ENCODE results near the gene TMEM185B. TPM values are rescaled to one million over a fixed set of nuclear protein-coding genes. Genes with fewer than 3 reads are reported as not detected.

The TMEM185B gene
- total RNA-seq, 2 donors from 2014 or later, result 16.0 to 22.7 TPM

DNA sequence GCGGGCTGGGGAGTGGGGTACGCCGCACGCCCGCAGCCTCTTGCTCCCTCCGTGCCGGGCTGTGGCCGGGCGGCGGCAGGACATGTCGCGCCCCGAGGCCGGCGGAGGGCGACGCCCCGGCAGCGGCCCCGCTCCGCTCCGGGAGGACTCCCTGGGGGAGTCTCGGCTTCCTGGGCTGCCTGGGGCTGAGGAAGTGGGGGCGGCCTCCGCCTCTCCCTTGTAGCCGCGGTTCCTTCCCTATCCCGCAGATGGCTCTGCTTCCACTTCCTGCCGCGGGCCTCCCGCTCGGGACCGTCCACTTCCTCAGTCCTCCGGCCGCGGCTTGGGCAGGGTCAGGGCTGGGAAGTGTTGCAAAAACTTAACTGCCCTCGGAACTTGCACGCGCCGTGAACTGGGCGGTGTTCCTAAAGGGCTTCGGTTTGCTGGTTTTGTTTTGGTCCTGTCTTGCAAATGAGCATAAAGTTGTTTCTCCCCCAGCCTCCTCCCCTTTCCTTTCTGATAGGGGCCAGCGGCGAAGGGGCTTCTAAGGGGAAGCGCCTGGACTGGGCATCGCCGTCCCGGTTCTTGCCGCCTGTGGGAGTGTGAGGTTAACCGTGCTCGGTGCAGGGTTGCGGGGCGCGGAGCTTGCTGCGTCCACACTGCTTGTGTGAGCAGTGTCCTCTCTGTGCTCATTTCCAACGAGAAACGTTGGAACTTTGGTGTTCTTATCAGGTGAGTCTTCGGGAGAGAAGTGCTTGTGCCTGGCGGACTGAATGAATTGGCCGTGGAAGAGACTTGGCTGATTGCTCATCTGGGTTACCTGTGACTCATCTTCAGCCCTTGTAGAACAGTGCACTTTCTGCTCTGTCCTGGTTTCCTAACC is 30.1 kb upstream of the TMEM185B start:
- intact Hi-C loops (cut with DNase I), result loop anchor here in 1 of 2 donors (10.0 kb wide), 1 partner anchor 1722 kb away; no protein-coding TSS in a partner anchor
- DNase-seq (ENCODE audit: low spot score), result peak; percentile 97

DNA sequence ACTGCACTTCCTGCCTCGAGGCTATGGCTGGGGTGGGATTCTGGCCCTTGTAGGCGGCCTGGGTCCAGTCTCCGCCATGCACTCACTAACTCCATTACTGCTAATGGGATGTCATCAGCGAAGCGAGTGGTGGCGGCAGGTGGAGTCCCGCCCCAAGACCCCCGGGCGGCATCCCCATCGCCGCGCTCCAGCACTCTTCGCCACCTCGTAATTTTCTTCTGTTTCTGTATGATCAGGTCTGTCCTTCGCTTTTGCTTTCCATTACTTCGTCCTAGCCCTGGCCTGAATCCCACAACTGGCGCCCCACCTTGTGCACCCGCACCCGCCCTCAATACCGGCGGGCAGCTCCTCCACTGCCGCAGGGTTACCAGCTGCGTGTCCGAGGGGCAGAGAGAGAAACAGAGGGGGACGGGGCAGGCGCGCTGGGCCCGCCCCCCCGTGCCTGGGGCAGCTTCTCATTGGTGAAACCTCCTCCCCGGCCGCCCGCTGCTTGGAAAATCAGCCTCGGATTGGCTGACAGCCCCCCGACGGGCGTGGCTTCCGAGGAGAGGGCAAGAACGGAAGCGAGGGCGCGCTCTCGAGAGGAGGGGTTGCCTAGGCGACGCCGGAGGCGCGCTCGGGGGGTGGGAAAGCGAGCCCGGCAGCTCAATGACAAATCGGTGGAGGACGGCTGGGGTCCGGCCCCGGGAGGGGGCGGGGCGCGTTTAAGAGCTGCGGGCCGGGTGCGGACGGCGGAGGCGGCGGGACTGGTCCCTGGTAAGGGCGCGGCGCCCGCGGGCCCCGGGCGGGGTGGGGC is 29.2 kb upstream of the TMEM185B start, which contains the start of gene RALB:
RALB (plus strand) TSS at position 628 of the 796 bp plus-strand sequence. CDS start 25,813 bp downstream, outside the sequence.
- peak; percentile 100 for DNase-seq (ENCODE audit: low spot score)
- intact Hi-C loops (cut with DNase I), result loop anchor here in 1 of 2 donors (10.0 kb wide), 1 partner anchor 1722 kb away; no protein-coding TSS in a partner anchor

DNA sequence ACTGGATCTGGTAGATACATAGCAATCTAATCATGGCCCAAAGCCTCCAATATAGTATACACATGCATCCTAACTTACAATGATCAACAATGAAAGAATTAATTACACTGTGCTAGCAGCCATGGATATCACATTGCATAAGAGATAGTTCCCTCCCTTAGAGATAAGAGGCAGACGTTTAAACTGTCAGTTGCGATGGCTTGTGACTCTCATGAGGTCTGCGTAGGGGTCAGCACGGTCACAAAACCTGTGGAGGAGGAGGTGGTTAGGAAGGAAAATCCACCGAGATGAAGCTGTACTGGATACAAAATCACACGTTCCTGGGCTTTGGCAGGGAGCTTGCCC is 28.7 kb upstream of the TMEM185B start:
- intact Hi-C loops (cut with DNase I), result loop anchor here in 1 of 2 donors (10.0 kb wide), 1 partner anchor 1723 kb away; no protein-coding TSS in a partner anchor
- no peak for DNase-seq (ENCODE audit: low spot score)

DNA sequence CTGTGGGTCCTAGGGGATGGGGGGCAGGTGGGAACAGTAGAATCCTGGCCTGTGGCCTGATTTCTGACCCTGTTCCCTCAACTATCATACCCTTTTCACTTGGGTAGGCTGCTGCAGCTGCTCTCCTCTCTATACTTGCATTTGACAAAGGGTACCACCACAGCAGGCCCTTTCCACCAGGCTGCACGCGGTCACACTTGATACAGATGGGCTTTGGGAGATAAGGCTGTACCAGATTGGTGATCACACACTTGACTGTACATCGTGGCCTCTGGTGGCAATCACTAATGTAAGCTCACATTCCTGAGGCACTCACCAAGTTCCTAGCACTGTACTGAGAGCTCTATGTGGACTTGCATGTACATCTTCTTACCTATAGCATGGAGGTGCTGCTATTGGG is 27.9 kb upstream of the TMEM185B start:
- DNase-seq (ENCODE audit: low spot score), result no peak
- intact Hi-C loops (cut with DNase I), result loop anchor here in 1 of 2 donors (10.0 kb wide), 1 partner anchor 1724 kb away; no protein-coding TSS in a partner anchor

DNA sequence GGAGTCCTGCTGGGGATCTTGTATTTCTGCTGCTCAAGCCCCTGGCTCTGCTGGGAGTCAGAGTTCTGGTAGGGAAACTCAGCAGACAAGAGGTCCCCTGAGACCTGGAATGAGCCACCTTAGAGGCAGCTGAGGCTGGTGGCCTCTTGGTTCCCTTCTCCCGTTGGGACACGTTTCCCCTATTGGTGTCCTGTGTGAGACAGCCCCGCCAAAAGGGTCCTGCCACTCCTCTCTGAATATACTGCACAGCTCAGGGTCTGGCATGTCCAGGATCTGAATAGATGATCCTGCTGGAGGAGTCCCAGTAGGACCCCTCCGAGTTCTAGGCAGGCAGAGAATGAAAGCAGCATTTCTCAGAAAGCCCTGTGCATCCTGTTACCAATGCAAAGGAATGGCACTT is 27.4 kb upstream of the TMEM185B start:
- peak; percentile 32 for DNase-seq (ENCODE audit: low spot score)
- intact Hi-C loops (cut with DNase I), result loop anchor here in 1 of 2 donors (10.0 kb wide), 1 partner anchor 1724 kb away; no protein-coding TSS in a partner anchor

DNA sequence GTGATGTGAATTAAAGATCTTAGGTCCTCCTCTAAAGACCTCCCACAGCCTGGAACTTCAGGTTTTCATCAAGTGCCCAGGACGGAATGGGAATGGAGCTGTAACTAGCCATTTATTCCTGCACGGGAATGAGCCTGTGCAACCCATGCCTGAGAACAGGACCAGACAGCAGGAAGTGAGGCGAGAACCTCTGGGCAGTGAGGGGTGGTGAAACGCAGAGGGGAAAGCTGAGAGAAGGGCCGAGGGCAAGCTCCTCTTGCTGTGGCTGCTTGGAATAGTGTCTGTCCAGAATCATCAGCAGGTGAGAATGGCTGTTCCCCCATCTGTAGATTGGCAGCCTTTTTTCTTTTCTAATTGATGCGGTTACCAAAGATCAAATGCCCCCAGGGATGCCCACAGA is 24.7 kb upstream of the TMEM185B start:
- DNase-seq (ENCODE audit: low spot score), result peak; percentile 54
- intact Hi-C loops (cut with DNase I), result no loop called here

DNA sequence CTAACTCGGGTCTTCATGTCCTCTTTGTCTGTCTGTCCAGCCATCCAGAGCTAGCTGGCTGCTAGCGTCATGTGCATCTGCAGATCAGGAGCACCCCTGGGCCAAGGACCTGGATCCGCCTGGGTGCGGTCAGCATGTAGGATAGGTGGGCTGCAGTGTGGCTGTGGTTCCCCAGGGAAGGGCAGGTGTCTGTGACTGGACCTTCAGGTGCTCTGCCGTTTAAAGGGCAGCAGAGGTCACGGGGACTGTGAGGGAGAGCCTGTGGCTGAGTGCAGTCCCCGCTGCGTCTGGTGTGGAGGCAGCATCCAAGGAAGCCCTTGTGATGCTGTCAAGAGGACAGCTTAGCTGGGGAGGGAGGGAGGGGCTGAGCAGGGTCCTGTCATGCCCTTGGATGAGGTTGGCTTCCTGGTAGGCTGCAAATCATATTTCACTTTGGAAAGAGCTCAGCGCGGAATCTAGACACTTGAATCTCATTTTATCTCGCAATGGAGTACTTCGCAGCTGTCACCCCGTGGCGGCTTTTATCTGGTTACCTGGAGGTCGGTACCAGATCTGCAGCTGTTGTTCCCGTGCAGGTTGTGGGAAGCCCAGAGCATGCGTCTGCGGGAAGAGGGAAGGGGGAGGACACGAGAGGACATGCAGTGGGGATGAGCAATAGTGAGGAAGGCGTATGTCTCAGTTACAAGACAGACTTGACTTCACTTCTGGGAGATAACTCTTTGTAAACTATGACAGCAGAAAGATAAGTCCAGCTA is 23.5 kb upstream of the TMEM185B start:
- peak; percentile 55 for DNase-seq (ENCODE audit: low spot score)
- intact Hi-C loops (cut with DNase I), result no loop called here

DNA sequence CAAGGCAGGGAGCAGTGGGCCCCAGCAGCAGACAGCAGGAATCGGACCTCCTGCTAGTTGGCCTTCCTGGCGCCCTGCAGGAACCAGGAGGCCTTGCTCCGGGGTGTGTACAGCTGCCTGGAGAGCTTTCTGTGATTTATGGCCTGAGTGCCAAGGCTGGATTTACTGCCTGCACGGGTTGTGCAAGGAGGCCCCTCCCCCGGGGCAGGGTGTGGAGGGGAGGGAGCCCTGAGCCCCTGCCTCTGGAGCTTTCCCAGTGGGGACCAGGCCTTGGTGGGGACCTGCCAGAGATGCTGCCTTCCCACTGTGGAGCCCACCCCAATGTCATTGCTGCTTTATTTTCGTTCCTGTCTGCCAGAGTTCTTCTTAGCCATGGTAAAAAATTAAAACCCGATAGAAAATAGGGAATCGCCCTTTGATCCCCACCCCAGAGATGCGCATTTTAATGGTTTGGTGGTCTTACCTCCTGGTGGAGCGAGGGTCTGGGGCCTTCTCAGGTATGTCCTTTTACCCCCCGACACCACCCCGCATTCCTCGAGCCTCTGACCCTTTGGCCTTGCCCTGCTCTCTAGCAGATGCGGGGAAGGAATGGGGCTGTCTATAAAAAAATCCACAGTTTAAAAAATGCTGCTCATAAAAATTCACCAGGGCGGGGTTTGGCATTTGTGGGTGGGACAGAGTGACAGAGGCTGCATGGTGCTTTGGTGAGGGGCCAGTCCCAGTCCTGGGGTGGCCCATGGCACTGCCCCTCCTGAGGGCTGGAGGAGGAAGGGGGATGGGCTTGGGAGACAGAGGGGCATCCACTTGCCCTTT is 22.5 kb upstream of the TMEM185B start:
- DNase-seq (ENCODE audit: low spot score), result peak; percentile 58

DNA sequence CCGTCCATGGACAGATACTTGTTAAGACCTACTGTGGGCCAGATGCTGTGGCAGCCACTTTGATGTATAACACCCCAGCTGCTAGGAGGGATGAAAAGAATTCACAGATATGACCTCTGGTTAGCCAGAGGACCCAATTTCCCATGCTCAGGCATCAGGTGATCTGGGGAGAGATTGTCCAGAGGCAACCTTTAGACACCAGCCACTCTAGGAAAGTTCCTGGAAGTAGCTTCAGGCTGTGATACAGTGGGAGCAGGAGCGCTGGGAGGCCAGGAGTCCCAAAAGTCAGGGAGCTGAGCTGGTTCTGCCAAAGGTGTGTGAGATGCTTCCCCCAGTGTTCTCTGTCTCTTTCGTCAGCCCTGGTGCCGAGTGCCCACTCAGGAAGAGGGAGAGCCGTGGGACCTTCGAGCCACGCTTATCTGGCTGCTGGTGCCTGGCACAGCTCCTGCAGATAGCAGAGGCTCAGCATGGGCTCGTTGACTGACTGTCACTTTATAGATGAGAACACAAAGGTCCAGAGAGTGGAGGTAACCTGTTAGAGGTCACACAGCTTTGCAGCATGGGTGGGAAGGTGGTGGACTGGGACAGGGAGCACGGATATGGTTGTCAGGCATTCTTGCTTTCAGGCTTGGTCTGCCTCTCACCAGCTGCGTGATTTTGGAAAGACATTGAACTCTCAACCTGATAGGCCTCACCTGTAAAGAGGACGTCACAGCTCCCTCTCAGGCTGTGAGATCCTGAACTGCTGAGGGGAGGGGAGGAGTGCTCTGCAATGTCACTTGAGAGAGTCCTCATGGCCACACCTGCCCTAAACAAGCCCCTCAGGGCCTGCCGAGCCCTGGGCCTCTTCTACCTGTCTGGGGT is 21.7 kb upstream of the TMEM185B start:
- peak; percentile 59 for DNase-seq (ENCODE audit: low spot score)
- intact Hi-C loops (cut with DNase I), result no loop called here

More for the DNA sequence above, 22.5 kb upstream of the TMEM185B start:
- intact Hi-C loops (cut with DNase I), result no loop called here

DNA sequence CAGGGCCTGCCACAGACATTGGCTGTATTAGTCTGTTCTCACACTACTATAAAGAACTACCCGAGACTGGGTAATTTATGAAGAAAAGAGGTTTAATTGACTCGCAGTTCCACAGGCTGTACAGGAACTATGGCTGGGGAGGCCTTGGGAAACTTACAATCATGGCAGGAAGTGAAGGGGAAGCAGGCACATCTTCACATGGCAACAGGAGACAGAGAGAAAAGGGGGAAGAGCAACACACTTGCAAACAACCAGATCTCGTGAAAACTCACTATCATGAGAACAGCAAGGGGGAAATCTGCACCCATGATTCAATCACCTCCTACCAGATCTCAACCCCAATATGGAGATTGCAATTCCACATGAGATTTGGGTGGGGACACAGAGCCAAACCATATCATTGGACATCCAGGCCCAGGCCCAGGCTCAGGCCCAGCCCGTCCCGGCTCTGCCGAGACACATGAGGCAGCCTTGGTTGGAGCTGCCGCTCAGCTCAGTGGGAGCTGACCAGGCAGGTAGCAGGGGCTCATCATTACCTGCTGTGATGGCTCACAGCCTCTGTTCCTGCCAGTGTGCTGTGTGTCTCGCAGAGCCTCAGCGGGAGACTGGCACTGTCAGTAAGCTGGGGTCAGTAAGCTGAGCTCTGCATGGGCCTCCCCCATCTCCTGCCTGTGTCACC is 20.8 kb upstream of the TMEM185B start:
- peak; percentile 53 for DNase-seq (ENCODE audit: low spot score)
- intact Hi-C loops (cut with DNase I), result no loop called here

DNA sequence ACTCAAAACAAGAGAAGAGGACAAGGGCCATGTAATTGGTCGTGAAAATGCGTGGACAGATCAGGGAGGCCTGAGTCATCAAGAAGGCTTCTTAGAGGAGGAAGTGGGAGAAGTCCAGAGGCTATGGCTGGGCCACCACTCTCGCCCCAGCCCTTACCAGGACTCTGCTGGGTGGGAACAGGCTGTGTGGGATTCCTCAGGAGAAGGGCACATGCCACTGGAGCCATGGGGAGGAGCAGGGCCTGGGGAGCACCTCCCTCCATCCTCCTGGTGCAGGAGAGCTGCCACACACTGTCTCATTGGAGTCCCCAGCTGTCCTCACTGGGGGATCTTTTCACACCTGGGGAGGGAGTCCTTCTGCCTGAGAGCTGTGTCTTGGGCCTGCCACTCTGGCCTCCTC is 20.0 kb upstream of the TMEM185B start:
- DNase-seq (ENCODE audit: low spot score), result peak; percentile 69
- intact Hi-C loops (cut with DNase I), result no loop called here

DNA sequence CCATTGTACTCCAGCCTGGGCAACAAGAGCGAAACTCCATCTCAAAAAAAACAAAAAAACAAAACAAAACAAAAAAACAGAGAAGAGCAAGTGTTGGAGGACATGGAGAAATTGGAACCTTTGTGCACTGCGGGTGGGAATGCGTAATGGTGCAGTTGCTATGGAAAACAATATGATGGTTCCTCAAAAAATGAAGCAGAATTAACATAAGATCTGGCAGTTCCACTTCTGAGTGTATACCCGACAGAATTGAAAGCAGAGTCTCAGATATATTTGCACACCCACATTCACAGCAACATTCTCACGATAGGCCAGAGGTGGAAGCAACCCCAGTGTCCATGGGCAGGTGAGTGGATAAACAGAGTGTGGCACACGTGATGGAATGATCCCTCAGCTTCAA is 18.5 kb upstream of the TMEM185B start:
- peak; percentile 10 for DNase-seq (ENCODE audit: low spot score)
- intact Hi-C loops (cut with DNase I), result no loop called here

DNA sequence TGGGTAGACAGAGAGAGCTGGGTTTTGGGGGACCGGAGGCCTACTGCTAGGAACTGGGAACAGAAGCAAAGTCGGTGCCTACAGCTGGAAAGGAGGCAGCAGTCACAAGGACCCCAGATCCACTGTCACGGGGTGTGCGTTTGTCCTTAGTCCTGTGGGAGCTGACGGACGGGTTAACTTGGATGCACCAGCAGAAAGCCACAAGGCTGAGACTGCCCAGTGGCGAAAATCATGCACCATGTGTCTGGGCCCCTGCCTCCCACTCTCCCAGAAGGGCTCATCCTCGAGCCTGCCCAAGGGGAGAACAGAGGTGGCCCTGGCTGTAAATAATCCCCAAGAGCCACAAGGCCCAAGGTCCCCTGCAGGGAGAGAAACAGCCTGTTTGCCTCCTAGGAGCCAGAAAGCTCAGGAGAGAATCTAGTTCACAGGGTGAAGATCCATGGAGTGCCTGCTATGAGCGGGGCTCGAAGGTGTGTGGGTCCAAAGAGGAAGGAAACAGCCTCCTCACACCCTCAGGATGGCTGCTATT is 17.8 kb upstream of the TMEM185B start:
- intact Hi-C loops (cut with DNase I), result no loop called here
- DNase-seq (ENCODE audit: low spot score), result peak; percentile 57

DNA sequence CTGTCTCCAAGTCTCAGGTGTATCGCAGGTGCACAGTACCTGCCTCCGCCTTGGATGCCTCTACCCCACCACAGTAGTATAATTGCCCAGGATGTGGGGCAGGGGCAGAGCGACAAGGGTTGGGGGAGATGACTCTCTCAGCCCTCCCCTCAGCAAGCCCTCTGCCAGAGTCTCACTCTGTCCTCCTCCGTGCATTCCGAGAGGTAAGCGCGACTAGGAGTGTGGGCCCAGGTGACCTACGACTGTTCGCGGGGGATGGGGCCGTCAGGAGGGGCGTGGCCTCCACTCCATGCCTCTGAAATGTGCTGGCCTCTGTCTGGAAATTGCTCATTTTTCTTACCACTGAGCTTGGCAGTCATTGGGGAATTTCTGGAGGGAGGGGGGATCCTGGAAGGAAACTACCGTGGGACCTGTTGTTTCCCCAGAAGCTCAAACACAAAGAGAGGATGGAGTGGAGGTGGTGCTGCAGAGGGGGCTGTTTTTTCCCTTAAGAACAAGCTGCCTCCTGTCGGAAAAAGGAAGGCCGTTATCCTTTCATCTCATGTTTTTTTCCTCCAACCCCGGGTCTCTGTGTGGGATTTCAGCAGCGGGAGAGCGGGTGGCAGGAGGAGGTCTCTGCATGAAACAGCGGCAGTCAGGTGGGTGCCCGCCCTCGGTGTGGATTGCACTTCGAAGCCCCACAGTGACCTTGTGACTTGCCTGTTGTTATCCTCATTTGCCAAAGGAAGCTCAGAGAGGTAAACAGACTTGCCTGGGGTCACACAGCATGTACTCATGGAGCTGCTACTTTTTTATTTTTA is 16.5 kb upstream of the TMEM185B start:
- intact Hi-C loops (cut with DNase I), result no loop called here
- peak; percentile 87 for DNase-seq (ENCODE audit: low spot score)

DNA sequence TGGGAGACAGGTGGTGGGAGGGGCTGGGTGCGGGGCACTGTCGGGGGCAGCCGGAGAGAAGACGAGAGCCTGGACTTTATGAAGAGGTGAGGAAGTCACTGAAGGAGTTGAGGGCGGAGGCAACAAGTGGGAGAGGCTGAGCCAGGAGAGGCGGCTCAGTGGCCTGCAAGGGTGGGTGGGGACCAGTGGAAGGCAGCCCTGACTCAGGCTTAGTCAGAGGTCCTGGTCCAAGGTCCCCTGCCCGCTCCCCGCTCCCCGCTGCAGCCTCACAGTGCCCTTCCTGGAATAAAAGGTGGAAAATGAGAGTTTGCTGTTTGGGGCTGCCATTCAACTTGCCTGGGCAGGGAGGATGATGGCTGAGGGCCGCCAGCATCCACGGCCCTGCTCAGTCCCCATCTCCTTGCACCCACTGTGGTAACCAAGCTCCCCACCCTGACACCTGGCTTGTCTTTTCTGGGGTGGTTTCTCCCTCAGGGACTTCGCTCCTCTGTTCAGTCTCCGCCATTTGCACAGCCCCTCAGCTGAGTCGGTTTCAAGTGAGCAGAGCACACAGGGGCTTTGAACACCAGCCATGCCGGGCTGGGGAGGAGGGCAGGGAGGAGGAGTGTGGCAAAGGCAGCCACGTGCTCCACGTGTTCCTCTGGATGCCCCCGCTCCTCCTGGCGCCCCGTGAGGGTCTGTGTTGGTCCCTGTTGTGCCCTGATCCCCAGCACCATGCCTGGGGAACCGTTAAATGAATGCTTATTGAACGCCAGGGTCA is 15.7 kb upstream of the TMEM185B start:
- intact Hi-C loops (cut with DNase I), result no loop called here
- DNase-seq (ENCODE audit: low spot score), result peak; percentile 87
